Neural progenitor cell (in vitro differentiated cells): Measurements from ENCODE around the gene EPX. TPM values are rescaled to one million over a fixed set of nuclear protein-coding genes. Genes with fewer than 3 reads are reported as not detected.
A peak's percentile ranks its signal among the peaks of the same experiment; 100 is the strongest.

Experiments used
- DNase-seq: peaks from one replicate; pipeline ENCODE4 v3.0.0-alpha.2; 2016; ENCODE audit warnings: low spot score
- H2AFZ ChIP-seq: fragments of 200-600 bp; sonication (generic); replicated peaks from 2 replicates; pipeline ENCODE4 v1.6.1; 2016; ENCODE audit warnings: antibody characterized with exemption
- H3F3A ChIP-seq: fragments of 200-600 bp; sonication (generic); 2 replicates; pipeline ENCODE4 v1.6.1; 2016; ENCODE audit warnings: antibody characterized with exemption, low read depth
- H3K27ac ChIP-seq: fragments of 200-600 bp; sonication (generic); 2 replicates; pipeline ENCODE4 v1.5.1; 2016; ENCODE audit warnings: mild to moderate bottlenecking
- H3K27me3 ChIP-seq: fragments of 200-600 bp; sonication (generic); 2 replicates; pipeline ENCODE4 v1.6.1; 2016; ENCODE audit warnings: mild to moderate bottlenecking, moderate library complexity
- H3K36me3 ChIP-seq: fragments of 200-600 bp; sonication (generic); 2 replicates; pipeline ENCODE4 v1.5.1; 2016
- H3K4me1 ChIP-seq: fragments of 200-600 bp; sonication (generic); 2 replicates; pipeline ENCODE4 v1.6.1; 2016; ENCODE audit warnings: mixed run types
- H3K4me2 ChIP-seq: fragments of 200-600 bp; sonication (generic); 2 replicates; pipeline ENCODE4 v1.6.1; 2016
- H3K4me3 ChIP-seq: fragments of 200-600 bp; sonication (generic); 2 replicates; pipeline ENCODE4 v1.5.1; 2016
- H3K79me2 ChIP-seq: fragments of 200-600 bp; sonication (generic); 2 replicates; pipeline ENCODE4 v1.6.1; 2016; ENCODE audit warnings: low read depth
- H3K9ac ChIP-seq: fragments of 200-600 bp; sonication (generic); 2 replicates; pipeline ENCODE4 v1.6.1; 2016
- H3K9me3 ChIP-seq: fragments of 200-600 bp; sonication (generic); 2 replicates; pipeline ENCODE4 v1.5.1; 2016; ENCODE audit warnings: low read depth
- H4K20me1 ChIP-seq: fragments of 200-600 bp; sonication (generic); 2 replicates; pipeline ENCODE4 v1.6.1; 2016; ENCODE audit warnings: low read depth
- H3K27ac Mint-ChIP-seq: 3 replicates; pipeline ENCODE4 v1.8.0; 2021; ENCODE audit warnings: mixed read lengths
- H3K27me3 Mint-ChIP-seq: 2 replicates; pipeline ENCODE4 v1.8.0; 2022; ENCODE audit warnings: low read depth, mild to moderate bottlenecking, inconsistent platforms, moderate library complexity, mixed read lengths; ENCODE audit not compliant: insufficient read depth
- H3K36me3 Mint-ChIP-seq: 3 replicates; pipeline ENCODE4 v1.8.0; 2021; ENCODE audit warnings: mixed read lengths
- H3K4me1 Mint-ChIP-seq: 3 replicates; pipeline ENCODE4 v1.8.0; 2021; ENCODE audit warnings: mixed read lengths
- H3K4me3 Mint-ChIP-seq: 3 replicates; pipeline ENCODE4 v1.8.0; 2021; ENCODE audit warnings: mild to moderate bottlenecking, moderate library complexity, mixed read lengths
- H3K9me3 Mint-ChIP-seq: 3 replicates; pipeline ENCODE4 v1.8.0; 2020; ENCODE audit warnings: mixed read lengths
- CTCF ChIP-seq: fragments of 200-600 bp; sonication (generic); IDR thresholded peaks from 2 replicates; pipeline ENCODE4 v1.5.1; 2017; ENCODE audit warnings: antibody characterized with exemption, mild to moderate bottlenecking
- EZH2 ChIP-seq: fragments of 200-600 bp; sonication (generic); IDR thresholded peaks from 2 replicates; pipeline ENCODE4 v1.6.1; 2017; ENCODE audit warnings: antibody characterized with exemption, mild to moderate bottlenecking, moderate library complexity
- EZH2phosphoT487 ChIP-seq: fragments of 200-600 bp; sonication (generic); IDR thresholded peaks from 2 replicates; pipeline ENCODE4 v1.6.1; 2017; ENCODE audit warnings: antibody characterized with exemption
- total RNA-seq: library from RNA; depleted of rRNA; stranded (reverse); fragments of >200 nt; gene quantifications from 2 replicates; pipeline ENCODE4 v1.2.3, GENCODE V29; 2015; ENCODE audit warnings: low replicate concordance

The EPX gene
- total RNA-seq, 1 donor from 2014 or later, result not detected

- Mint-ChIP-seq H3K4me1 (peaks cover 6% of the 10 kb centered on the region), H3K27ac (no peak overlapping the region), H3K9me3 (no peaks in the 10 kb centered on the region), H3K27me3 (no peaks in the 10 kb centered on the region), H3K4me3 (no peak overlapping the region), H3K36me3 (no peaks in the 10 kb centered on the region)
- peaks cover 9% of the 10 kb centered on the region for H3F3A ChIP-seq
- peaks cover 34% of the 10 kb centered on the region for H3K27me3 ChIP-seq
- H3K4me2 ChIP-seq, result no peak overlapping the region
- no peak overlapping the region for H3K4me3 ChIP-seq
- H3K9me3 ChIP-seq, result no peaks in the 10 kb centered on the region
- DNase-seq, result no peak
- no peak overlapping the region for H3K9ac ChIP-seq
- H4K20me1 ChIP-seq, result no peaks in the 10 kb centered on the region
- H3K36me3 ChIP-seq, result no peaks in the 10 kb centered on the region
- TF ChIP-seq CTCF (no peak), EZH2 (no peak), EZH2phosphoT487 (no peak)
- peaks cover 11% of the 10 kb centered on the region for H3K4me1 ChIP-seq
- H2AFZ ChIP-seq, result no peak overlapping the region
- H3K27ac ChIP-seq, result no peak overlapping the region
- no peaks in the 10 kb centered on the region for H3K79me2 ChIP-seq
Observed at GRCh38 chr17:58224315-58224714, 31.8 kb downstream of the EPX start.

GRCh38 chr17:58227733-58228132 is 35.2 kb downstream of the EPX start:
- Histone ChIP-seq H3K36me3 (no peaks in the 10 kb centered on the region), H3F3A (peaks cover 12% of the 10 kb centered on the region), H3K9ac (no peak overlapping the region), H4K20me1 (no peaks in the 10 kb centered on the region), H3K4me3 (no peak overlapping the region), H3K79me2 (no peaks in the 10 kb centered on the region), H3K9me3 (no peaks in the 10 kb centered on the region), H3K4me2 (no peak overlapping the region), H2AFZ (no peak overlapping the region), H3K27me3 (peaks cover 39% of the 10 kb centered on the region), H3K27ac (no peak overlapping the region), H3K4me1 (peaks cover 15% of the 10 kb centered on the region)
- no peak for TF ChIP-seq CTCF
- TF ChIP-seq EZH2phosphoT487, result no peak
- no peak for TF ChIP-seq EZH2
- peaks cover 4% of the 10 kb centered on the region for H3K4me1 Mint-ChIP-seq
- no peaks in the 10 kb centered on the region for H3K36me3 Mint-ChIP-seq
- H3K27me3 Mint-ChIP-seq, result peaks cover 2% of the 10 kb centered on the region
- H3K4me3 Mint-ChIP-seq, result no peak overlapping the region
- DNase-seq, result no peak
- no peaks in the 10 kb centered on the region for H3K9me3 Mint-ChIP-seq
- no peak overlapping the region for H3K27ac Mint-ChIP-seq

GRCh38 chr17:58228679-58229078 is 36.2 kb downstream of the EPX start:
- H3K9me3 Mint-ChIP-seq, result no peaks in the 10 kb centered on the region
- H3K36me3 Mint-ChIP-seq, result no peaks in the 10 kb centered on the region
- no peak overlapping the region for H3K27ac Mint-ChIP-seq
- Histone ChIP-seq H3K27ac (no peak overlapping the region), H3K4me3 (no peak overlapping the region), H3K9me3 (no peaks in the 10 kb centered on the region), H3K36me3 (no peaks in the 10 kb centered on the region), H3K79me2 (no peaks in the 10 kb centered on the region), H3F3A (peaks cover 12% of the 10 kb centered on the region), H3K9ac (no peak overlapping the region), H4K20me1 (no peaks in the 10 kb centered on the region), H3K27me3 (peaks cover 32% of the 10 kb centered on the region), H3K4me2 (peak overlapping the region; percentile 42), H3K4me1 (peaks cover 20% of the 10 kb centered on the region), H2AFZ (peak overlapping the region; percentile 64)
- peaks cover 2% of the 10 kb centered on the region for H3K27me3 Mint-ChIP-seq
- H3K4me3 Mint-ChIP-seq, result no peak overlapping the region
- no peak for DNase-seq
- TF ChIP-seq CTCF (no peak), EZH2phosphoT487 (no peak), EZH2 (no peak)
- H3K4me1 Mint-ChIP-seq, result peaks cover 4% of the 10 kb centered on the region
